HG03520 (cell line): ENCODE data around the gene VSTM1.
"Not testable (repeated sequence)": the region's sequence is repeated elsewhere in the genome, so short reads cannot be mapped to it uniquely, and the experiment has no call there.

Experiments
- ATAC-seq: cut with Tn5 transposase; IDR thresholded peaks from one replicate; pipeline ENCODE4 v1.9.1; 2021; ENCODE audit warnings: mild to moderate bottlenecking, moderate library complexity; ENCODE audit not compliant: unreplicated experiment

Gene VSTM1

GRCh38 chr19:54063350-54064116 is at the start of gene VSTM1:
Gene VSTM1, minus strand, starts transcription at chr19:54063897. Its CDS starts 120 bp downstream, at chr19:54063777.
- ATAC-seq: no peak

GRCh38 chr19:54109651-54110050 is 46.0 kb upstream of the VSTM1 start:
- no peak for ATAC-seq

- ATAC-seq: no peak
Observed at GRCh38 chr19:54108496-54108895, 44.8 kb upstream of the VSTM1 start.

GRCh38 chr19:54107876-54108490 is 44.3 kb upstream of the VSTM1 start:
- ATAC-seq: no peak

- ATAC-seq: no peak
Observed at GRCh38 chr19:54106716-54107115, 43.0 kb upstream of the VSTM1 start.

- ATAC-seq: no peak
Observed at GRCh38 chr19:54105796-54106195, 42.1 kb upstream of the VSTM1 start.

- no peak for ATAC-seq
Observed at GRCh38 chr19:54104998-54105715, 41.5 kb upstream of the VSTM1 start.

GRCh38 chr19:54102421-54103169 is 38.9 kb upstream of the VSTM1 start, which contains the start of gene NDUFA3:
Gene NDUFA3, plus strand, starts transcription at chr19:54102855. Its CDS starts 24 bp downstream, at chr19:54102879.
- peak; percentile 92 for ATAC-seq

- no peak for ATAC-seq
Observed at GRCh38 chr19:54100561-54100960, 36.9 kb upstream of the VSTM1 start, which contains the start of gene OSCAR. Gene OSCAR, minus strand, starts transcription at chr19:54100803. Its CDS starts 11 bp downstream, at chr19:54100792.

- ATAC-seq: not testable (repeated sequence)
Observed at GRCh38 chr19:54099903-54100255, 36.2 kb upstream of the VSTM1 start.

- no peak for ATAC-seq
Observed at GRCh38 chr19:54099190-54099902, 35.6 kb upstream of the VSTM1 start.

GRCh38 chr19:54096617-54097106 is 33.0 kb upstream of the VSTM1 start:
- no peak for ATAC-seq

GRCh38 chr19:54095859-54096616 is 32.3 kb upstream of the VSTM1 start:
- ATAC-seq: not testable (repeated sequence)

GRCh38 chr19:54095136-54095858 is 31.6 kb upstream of the VSTM1 start:
- ATAC-seq: no peak

- ATAC-seq: no peak
Observed at GRCh38 chr19:54094426-54095000, 30.8 kb upstream of the VSTM1 start.

- no peak for ATAC-seq
Observed at GRCh38 chr19:54084410-54084809, 20.7 kb upstream of the VSTM1 start.

GRCh38 chr19:54081032-54081431 is 17.3 kb upstream of the VSTM1 start, which contains the start of gene TARM1:
Gene TARM1, minus strand, starts transcription at chr19:54081365. Its CDS starts 25 bp downstream, at chr19:54081340.
- ATAC-seq: no peak

- no peak for ATAC-seq
Observed at GRCh38 chr19:54077334-54077733, 13.6 kb upstream of the VSTM1 start.
